Activated CD4-positive, alpha-beta T cell treated with anti-CD3 and anti-CD28 coated beads, Interleukin-2, amount 50 U/mL, for 16 hours (primary cell): ENCODE data around the gene DCLK1.

Source experiments
- DNase-seq: peaks from one replicate; pipeline ENCODE4 v3.0.0-alpha.2; 2020

Gene DCLK1

DNA sequence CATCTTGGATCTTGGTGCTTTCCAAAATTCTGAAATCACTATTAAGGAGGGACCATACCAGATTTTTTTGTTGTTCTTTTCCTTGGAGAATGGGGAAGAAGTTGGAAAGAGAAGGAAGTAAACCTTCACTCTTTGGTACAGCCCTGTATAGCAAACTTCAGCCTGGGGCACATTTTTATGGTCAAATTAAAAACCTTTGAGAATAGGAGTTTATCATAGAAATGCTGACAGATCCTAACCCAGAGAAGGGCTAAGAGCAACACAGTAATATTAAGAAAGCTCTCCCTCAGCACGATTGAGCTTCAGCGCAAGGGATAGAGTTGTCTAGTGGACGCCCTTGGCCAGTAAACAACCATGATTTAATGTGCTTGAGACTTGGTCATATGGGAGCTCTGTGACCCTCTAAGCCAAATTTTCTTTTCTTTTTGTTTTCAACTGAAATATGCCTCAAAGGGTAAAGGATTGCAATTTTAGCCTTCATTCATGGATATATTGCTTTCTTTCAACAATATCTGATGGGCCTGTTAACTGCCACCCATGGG is 360.4 kb downstream of the DCLK1 start:
- DNase-seq: no peak

GRCh38 chr13:35769812-35770211 is 361.4 kb downstream of the DCLK1 start:
- DNase-seq: no peak

DNA sequence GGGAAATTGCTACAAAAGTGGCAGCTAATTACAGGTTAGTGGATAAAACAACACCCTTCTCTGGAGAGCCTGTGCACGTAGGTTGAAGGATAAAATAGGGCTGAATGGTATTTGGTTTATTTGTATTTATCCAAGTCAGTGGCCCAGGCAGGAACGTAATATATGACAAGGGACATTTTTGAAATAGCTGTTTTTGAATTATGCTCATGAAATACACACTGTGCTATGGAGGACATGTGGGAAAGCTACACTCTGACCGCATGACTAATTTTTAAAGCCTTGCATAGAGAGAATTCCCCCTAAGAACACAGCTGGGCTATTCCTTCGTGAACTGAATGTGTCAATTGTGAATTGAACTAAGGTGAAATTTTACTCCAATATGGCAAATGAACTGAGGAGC is 362.6 kb downstream of the DCLK1 start:
- no peak for DNase-seq

DNA sequence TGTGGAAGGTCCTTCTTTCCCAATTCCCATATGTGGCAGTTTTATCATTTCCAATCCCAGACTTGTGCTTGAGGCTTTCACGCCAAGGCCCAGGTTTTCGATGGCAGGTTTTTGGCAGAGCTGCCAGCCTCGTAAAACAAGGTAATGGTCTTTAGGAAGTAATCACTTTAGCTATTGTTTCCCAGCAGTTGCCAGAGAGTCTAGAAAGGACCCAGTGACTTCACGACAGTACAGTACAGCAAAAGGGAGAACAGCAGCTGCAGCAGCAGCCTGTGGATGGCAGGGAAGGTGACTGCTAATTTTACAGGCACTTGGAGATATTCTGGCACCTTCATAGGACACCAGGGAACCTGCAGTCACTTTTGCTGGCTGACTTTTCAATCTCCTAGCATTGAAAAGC is 363.1 kb downstream of the DCLK1 start:
- no peak for DNase-seq

- DNase-seq: no peak
Measured at GRCh38 chr13:35767256-35767976, 363.8 kb downstream of the DCLK1 start.

DNA sequence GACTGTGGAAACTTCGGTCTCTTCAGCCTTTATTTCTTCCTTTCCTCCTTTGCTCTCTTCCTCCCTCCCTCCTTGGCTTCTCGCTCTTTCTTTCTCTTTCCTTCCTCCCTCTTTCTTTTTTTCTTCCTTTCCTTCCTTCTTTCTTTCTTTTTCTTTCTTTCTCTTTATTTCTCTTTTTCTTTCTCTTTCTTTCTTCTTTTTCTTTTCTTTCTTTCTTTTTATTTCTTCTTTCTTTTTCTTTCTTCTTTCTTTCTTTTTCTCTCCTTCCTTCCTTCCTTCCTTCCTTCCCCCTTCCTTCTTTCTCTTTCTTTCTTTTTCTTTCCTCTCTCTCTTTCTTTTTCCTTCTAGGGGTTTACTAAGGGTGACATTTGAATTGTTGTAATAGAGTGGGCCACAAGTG is 364.5 kb downstream of the DCLK1 start:
- DNase-seq: no peak

- DNase-seq: no peak
Measured at GRCh38 chr13:35765941-35766340, 365.2 kb downstream of the DCLK1 start.

- no peak for DNase-seq
Measured at GRCh38 chr13:35765366-35765765, 365.8 kb downstream of the DCLK1 start.

- no peak for DNase-seq
Measured at GRCh38 chr13:35764326-35765015, 366.7 kb downstream of the DCLK1 start.

DNA sequence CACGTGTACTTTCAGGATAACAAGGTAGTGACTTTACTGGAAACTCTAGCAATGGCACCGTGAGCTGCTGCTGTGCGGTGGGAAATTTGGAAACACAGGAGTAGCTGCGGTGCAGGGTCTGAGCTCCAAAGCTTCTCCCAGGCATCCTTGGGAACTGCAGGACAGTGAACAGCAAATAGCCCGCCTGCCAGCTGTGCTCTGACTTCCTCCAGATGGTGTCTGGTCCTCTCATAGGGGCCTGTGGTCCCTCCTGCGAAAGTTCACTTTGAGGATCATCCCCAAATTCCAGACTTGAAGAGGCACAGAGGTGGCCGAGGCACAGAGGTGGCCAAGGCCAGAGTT is 367.4 kb downstream of the DCLK1 start:
- DNase-seq: no peak

- no peak for DNase-seq
Measured at GRCh38 chr13:35763060-35763781, 368.0 kb downstream of the DCLK1 start.

DNA sequence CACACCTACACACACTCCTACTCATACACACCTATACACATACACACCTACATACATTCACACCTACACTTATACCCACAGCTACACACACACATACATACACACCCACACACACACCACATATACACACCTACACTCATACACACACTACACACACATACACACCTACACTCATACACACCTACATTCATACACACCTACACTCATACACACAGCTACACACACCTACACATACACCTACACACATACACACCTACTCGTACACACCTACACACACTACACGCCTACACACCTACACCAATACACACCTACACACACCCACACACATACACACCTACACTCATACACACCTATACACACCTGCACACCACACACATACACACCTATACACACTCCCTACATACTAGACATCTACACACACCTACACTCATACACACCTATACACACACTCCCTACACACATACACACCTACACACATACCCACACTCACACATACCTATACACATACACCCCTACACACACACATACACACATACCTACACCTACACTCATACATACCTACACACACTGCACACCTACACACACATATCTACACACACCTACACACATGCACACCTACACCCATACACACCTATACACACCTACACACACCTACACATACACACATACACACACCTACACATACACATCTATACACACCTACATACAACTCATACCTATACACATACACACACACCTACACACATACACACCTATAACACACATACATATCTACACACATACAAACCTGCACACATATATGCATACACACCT is 369.5 kb downstream of the DCLK1 start:
- no peak for DNase-seq

DNA sequence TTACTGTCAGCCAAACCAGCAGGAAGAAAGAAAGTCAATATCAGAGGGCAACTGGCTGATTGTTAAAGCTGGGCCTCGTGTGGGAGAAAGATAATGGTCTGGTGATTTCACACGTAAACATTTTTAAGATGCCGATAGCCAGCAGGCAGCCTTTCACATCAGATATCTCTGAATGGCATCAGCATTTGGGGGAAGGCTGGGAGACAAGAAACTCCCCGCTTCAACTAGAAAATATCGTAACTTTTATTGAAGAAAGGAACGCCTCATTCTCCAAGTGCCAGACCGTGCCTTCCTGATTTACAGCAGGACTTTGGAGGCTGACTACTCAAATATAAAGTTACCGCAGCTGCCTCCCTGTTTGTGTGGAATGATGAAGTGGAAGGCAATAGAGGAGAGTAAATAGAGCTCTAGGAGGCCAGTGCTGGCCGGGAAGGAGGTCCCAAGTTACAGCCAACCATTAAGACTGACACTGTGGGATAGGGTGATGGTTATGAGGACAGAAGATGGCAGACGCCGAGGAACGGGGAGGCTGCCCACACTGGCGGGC is 370.4 kb downstream of the DCLK1 start:
- no peak for DNase-seq

GRCh38 chr13:35747594-35747993 is 383.6 kb downstream of the DCLK1 start:
- no peak for DNase-seq

DNA sequence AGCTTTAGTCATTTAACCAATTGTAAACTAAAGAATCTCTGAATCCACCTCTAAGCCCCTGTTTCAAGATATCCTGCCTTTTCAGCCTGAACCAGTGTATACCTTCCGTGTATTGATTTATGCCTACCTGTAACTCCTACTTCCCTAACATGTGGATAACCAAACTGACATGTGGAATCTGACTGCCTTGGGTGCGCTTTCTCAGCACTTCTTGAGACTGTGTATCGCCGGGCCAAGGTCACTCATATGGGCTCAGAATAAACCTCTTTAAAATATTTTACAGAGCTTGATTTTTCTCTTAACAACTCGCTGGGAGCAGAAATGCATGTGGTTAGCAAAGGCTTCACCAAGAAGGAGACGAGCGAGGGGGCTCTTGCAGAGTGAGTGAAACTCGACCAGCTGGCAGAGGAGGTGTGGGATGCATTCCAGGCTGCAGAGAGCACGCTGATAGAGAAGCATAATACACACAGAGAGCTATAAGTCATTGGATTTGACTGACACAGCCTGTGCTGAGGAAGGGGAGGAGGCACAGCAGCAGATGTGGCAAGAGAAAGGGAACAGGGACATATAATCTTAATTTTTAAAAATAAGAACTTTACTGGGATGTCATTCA is 386.5 kb downstream of the DCLK1 start:
- DNase-seq: no peak

- DNase-seq: no peak
Measured at GRCh38 chr13:35744144-35744543, 387.0 kb downstream of the DCLK1 start.

GRCh38 chr13:35743165-35743564 is 388.0 kb downstream of the DCLK1 start:
- no peak for DNase-seq

DNA sequence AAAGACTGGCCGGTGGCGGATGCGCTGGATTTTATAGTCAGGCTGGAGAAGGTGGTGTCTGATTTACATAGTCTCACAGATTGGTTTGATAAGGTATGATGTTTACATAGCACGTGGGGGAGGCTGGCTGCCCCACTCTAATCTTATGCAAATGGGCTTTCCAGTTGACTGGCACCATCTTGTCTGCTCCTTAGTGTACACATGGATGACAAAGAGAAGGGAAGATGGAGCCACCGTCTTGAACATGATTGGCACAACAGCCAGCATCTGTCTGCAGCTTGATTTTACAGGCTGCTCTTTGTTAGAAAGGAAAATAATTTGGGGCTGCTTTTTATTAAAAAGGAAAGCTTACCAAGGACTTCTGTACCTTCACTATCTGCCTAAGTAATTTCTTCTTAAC is 389.5 kb downstream of the DCLK1 start:
- no peak for DNase-seq

- no peak for DNase-seq
Measured at GRCh38 chr13:35736876-35737275, 394.3 kb downstream of the DCLK1 start.

GRCh38 chr13:35733827-35734226 is 397.4 kb downstream of the DCLK1 start:
- no peak for DNase-seq

DNA sequence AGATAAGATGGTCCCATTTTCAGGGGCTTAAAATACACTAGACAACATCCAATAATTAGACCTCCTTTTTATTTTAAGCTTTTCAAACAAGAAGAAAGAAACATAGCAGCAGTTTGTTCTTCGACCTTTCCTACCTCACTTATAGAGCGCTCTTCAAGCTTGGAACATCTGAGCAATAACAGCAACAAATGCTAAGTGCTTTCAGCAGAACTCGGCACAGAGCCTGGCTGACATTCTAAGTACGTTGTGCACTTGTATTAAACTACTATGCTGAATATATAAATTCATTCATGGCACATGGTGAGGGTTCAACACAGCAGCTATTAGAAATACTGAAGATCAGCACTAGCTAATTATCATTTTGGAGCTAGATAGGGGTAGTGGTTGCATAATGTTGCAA is 398.6 kb downstream of the DCLK1 start:
- no peak for DNase-seq

DNA sequence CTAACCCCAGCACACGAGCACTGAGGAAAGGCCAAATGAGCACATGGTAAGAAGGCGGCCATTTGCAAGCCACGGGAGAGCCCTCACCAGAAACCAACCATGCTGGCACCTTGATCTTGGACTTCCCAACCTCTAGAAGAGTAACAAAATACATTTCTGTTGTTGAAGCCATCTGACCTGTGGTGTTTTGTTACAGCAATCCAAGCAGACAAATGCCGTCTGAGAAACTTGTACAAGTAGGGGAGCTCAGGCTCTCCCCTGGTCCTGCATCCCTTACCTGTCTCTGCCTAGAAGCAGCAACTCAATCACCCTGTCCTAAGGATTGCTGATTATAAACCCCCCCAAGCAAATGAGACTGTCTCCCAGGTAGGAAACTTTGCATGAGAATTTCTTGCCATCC is 399.7 kb downstream of the DCLK1 start:
- DNase-seq: no peak
